HG03064 (cell line): ENCODE data around the gene ICAM4.
"Not testable (repeated sequence)": the region's sequence is repeated elsewhere in the genome, so short reads cannot be mapped to it uniquely, and the experiment has no call there.

Experiments
- ATAC-seq: cut with Tn5 transposase; IDR thresholded peaks from one replicate; pipeline ENCODE4 v1.9.1; 2021; ENCODE audit warnings: low read depth; ENCODE audit not compliant: unreplicated experiment

ICAM4 gene

GRCh38 chr19:10266706-10267105 is 20.0 kb upstream of the ICAM4 start:
- no peak for ATAC-seq

- no peak for ATAC-seq
These were observed 18.7 kb upstream of the ICAM4 start for GRCh38 chr19:10268071-10268470.

GRCh38 chr19:10269333-10270179 is 17.2 kb upstream of the ICAM4 start:
- ATAC-seq = no peak

GRCh38 chr19:10270180-10270615 is 16.6 kb upstream of the ICAM4 start:
- ATAC-seq = no peak

- ATAC-seq = no peak
These were observed 15.9 kb upstream of the ICAM4 start, which contains the start of gene ICAM1 for GRCh38 chr19:10270616-10271394. Gene ICAM1 (plus strand): TSS chr19:10271120. CDS start chr19:10271160, 40 bp downstream.

- ATAC-seq = no peak
These were observed 15.1 kb upstream of the ICAM4 start for GRCh38 chr19:10271543-10272086.

- ATAC-seq = no peak
These were observed 12.2 kb upstream of the ICAM4 start for GRCh38 chr19:10274589-10274988.

GRCh38 chr19:10277795-10278589 is 8.8 kb upstream of the ICAM4 start:
- ATAC-seq = no peak

GRCh38 chr19:10278935-10279334 is 7.8 kb upstream of the ICAM4 start:
- ATAC-seq = no peak

GRCh38 chr19:10279737-10280442 is 6.9 kb upstream of the ICAM4 start:
- no peak for ATAC-seq

GRCh38 chr19:10282043-10282442 is 4.7 kb upstream of the ICAM4 start:
- ATAC-seq = not testable (repeated sequence)

GRCh38 chr19:10283301-10284064 is 3.3 kb upstream of the ICAM4 start:
- ATAC-seq = no peak

GRCh38 chr19:10284065-10284959 is 2.4 kb upstream of the ICAM4 start:
- no peak for ATAC-seq

GRCh38 chr19:10284960-10285278 is 1.8 kb upstream of the ICAM4 start:
- ATAC-seq = no peak

GRCh38 chr19:10285393-10285792 is 1.4 kb upstream of the ICAM4 start:
- ATAC-seq = no peak

- no peak for ATAC-seq
These were observed 2.0 kb downstream of the ICAM4 start for GRCh38 chr19:10288662-10289166.

- ATAC-seq = no peak
These were observed 2.5 kb downstream of the ICAM4 start for GRCh38 chr19:10289167-10289835.
